Natural killer cell (primary cell): ENCODE data around the gene TOM1. TPM values are rescaled to one million over a fixed set of nuclear protein-coding genes. Genes with fewer than 3 reads are reported as not detected.

Source experiments
- ATAC-seq, 3 donors: fragments of 150-1000 bp in 2 of 3; fragments of 200-7000 bp in 1 of 3; cut with Tn5 transposase; 1 replicate in 1 of 3; 2 replicates in 2 of 3; pipeline ENCODE4 v1.10.0; 2021; ENCODE audit warnings: mild to moderate bottlenecking in 2 of 3, moderate library complexity in 2 of 3
- DNase-seq, 2 donors: peaks; one replicate each; pipeline versions ENCODE4 v3.0.0 to v3.0.0-alpha.2; 2013 to 2021; ENCODE audit warnings: mixed read lengths in 1 of 2
- H3K27ac ChIP-seq: one replicate; pipeline ENCODE4 v1.5.1; 2013; ENCODE audit warnings: mild to moderate bottlenecking, low read length
- H3K27me3 ChIP-seq: one replicate; pipeline ENCODE4 v1.6.1; 2013; ENCODE audit warnings: low read length; ENCODE audit not compliant: control insufficient read depth, insufficient read depth
- H3K36me3 ChIP-seq: one replicate; pipeline ENCODE4 v1.6.1; 2013; ENCODE audit warnings: low read length; ENCODE audit not compliant: control insufficient read depth, insufficient read depth
- H3K4me1 ChIP-seq: one replicate; pipeline ENCODE4 v1.6.1; 2013; ENCODE audit warnings: low read length; ENCODE audit not compliant: control insufficient read depth, insufficient read depth
- H3K4me3 ChIP-seq: one replicate; pipeline ENCODE4 v1.5.1; 2013; ENCODE audit warnings: low read length
- H3K9me3 ChIP-seq: one replicate; pipeline ENCODE4 v1.6.1; 2013; ENCODE audit warnings: low read length; ENCODE audit not compliant: control insufficient read depth, insufficient read depth
- H3K27ac Mint-ChIP-seq, 2 donors: one replicate each; pipeline ENCODE4 v1.8.0; 2022; ENCODE audit warnings: mild to moderate bottlenecking in 2 of 2, mixed read lengths in 2 of 2, moderate library complexity in 1 of 2
- H3K27me3 Mint-ChIP-seq, 2 donors: one replicate each; pipeline ENCODE4 v1.8.0; 2022; ENCODE audit warnings: low read depth in 2 of 2, mixed read lengths in 2 of 2
- H3K36me3 Mint-ChIP-seq: one replicate; pipeline ENCODE4 v1.8.0; 2022; ENCODE audit warnings: mixed read lengths
- H3K4me1 Mint-ChIP-seq, 2 donors: one replicate each; pipeline ENCODE4 v1.8.0; 2022; ENCODE audit warnings: mixed read lengths in 2 of 2
- H3K4me3 Mint-ChIP-seq: one replicate; pipeline ENCODE4 v1.8.0; 2022; ENCODE audit warnings: mild to moderate bottlenecking, moderate library complexity, mixed read lengths
- H3K9me3 Mint-ChIP-seq, 2 donors: one replicate each; pipeline ENCODE4 v1.8.0; 2022; ENCODE audit warnings: mixed read lengths in 2 of 2
- WGBS: methylation state at CpG from one replicate; pipeline ENCODE4 v1.1.7; 2013; ENCODE audit warnings: missing lambda C conversion rate; ENCODE audit not compliant: insufficient coverage; 5-methylcytosine and 5-hydroxymethylcytosine counted together
- intact Hi-C: fragments of 100-400 bp; cut with micrococcal nuclease; formaldehyde crosslinking; loops from one replicate; pipeline ENCODE4 v1.14.2; 2022
- total RNA-seq, 4 donors: library from RNA; stranded (reverse); fragments of 120-200 nt in 1 of 4; gene quantifications; one replicate each; pipeline versions ENCODE4 v1.2.3 to v1.2.4, GENCODE V29; 2013 to 2022
- TF ChIP-seq, protein P1 (sequence below): fragments of 200-600 bp; IDR thresholded peaks from one replicate; pipeline ENCODE4 v1.8.0; 2022; ENCODE audit warnings: antibody characterized with exemption

The TOM1 gene
- total RNA-seq, 3 donors from 2014 or later (not counting 1 experiment from before 2014, with no cell fraction given): 102 to 132 (median 107) TPM

DNA sequence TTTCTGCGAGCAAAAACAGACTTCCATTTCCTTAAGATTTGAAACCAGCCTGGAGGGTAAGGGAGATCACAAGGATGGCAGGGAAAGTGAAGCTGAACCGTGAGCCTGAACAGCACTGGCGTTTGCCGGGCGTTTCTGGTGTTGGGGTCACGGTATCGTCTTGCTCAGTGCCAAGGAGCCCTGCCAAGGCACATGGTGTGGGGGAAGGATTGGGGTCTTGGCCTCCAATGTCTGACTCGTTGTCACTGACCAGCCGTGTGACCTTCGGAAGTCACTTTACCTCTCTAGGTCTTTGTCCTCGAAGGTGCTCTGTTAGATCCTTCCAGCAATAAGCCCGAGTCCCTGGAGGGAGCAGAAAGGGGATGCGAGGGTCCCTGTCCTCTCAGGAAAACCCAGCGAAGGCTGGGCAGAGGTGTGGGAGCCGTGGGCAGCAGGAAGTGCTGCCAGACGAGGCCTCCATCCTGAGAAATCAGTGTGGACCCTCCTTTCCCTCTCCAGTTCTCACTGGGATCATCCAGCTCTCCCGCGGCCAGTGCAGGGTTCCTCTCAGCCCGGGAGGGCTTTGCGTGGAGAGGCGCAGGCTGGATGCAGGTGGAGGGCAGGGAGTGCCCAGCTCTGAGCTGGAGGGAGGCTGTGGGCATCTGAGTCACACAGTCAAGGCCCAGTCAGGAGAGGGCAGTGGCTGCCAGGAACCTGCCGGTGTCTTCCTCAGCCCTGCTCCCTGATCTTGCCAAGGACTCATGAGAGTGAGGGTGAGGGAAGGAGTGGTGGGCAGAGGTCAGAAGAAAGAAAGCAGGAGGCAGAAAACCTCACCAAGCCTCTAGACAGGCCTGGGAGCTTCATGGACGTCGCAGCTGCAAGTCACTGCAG is 18.9 kb downstream of the TOM1 start:
- no peaks in the 10 kb centered on the region for H3K9me3 ChIP-seq
- DNase-seq (no peak), ATAC-seq (no peak)
- TF ChIP-seq, protein P1, sequence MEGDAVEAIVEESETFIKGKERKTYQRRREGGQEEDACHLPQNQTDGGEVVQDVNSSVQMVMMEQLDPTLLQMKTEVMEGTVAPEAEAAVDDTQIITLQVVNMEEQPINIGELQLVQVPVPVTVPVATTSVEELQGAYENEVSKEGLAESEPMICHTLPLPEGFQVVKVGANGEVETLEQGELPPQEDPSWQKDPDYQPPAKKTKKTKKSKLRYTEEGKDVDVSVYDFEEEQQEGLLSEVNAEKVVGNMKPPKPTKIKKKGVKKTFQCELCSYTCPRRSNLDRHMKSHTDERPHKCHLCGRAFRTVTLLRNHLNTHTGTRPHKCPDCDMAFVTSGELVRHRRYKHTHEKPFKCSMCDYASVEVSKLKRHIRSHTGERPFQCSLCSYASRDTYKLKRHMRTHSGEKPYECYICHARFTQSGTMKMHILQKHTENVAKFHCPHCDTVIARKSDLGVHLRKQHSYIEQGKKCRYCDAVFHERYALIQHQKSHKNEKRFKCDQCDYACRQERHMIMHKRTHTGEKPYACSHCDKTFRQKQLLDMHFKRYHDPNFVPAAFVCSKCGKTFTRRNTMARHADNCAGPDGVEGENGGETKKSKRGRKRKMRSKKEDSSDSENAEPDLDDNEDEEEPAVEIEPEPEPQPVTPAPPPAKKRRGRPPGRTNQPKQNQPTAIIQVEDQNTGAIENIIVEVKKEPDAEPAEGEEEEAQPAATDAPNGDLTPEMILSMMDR: no peak
- H3K27me3 Mint-ChIP-seq: no peaks in the 10 kb centered on the region
- WGBS: 92% methylated on average over 24 of the region's 24 CpGs
- H3K9me3 Mint-ChIP-seq: no peaks in the 10 kb centered on the region
- peaks cover 9 to 17% of the 10 kb centered on the region in 2 donors for H3K4me1 Mint-ChIP-seq
- no peaks in the 10 kb centered on the region for H3K27me3 ChIP-seq
- no peaks in the 10 kb centered on the region for H3K36me3 Mint-ChIP-seq
- intact Hi-C loops: no loop called here
- H3K4me1 ChIP-seq: no peaks in the 10 kb centered on the region
- peak overlapping the region in 1 of 2 donors; percentile 64 for H3K27ac Mint-ChIP-seq
- no peak overlapping the region for H3K4me3 ChIP-seq
- no peak overlapping the region for H3K4me3 Mint-ChIP-seq
- H3K36me3 ChIP-seq: peaks cover 33% of the 10 kb centered on the region
- H3K27ac ChIP-seq: no peak overlapping the region

DNA sequence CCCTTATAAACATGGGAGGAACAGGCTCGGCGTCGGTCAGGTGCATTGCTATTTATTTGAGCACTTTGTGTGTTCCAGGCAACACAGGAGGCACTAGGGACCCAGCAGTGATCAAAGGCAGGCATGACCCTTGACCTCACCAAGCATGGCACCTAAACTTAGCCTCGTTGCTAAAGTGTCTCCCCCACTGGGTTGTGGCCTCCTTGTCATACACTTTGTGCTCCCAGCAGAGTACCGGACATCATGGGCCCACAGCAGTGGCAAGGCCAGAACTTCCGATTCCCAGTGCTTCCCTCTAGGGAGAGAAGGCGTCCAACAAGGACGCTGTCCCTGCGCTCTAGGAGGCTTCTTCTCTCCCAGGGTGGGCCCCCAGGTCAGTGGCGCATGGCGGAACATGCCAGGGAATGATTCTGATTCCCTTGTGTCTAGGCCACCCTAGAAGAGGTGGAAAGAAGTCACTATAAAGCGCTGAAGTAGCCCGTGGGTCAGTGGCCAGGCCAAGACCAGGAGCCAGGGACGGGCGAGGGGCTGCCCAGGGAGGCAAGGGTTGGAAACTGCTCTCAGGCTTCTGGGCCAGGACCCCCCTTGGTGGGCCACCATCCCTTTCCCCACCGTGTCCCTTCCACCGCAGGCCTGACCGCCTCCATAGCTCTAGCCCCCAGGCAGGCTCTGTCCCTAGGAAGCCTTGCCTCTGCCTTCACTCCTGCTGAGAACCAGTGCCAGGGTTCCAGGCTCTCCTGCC is 19.7 kb downstream of the TOM1 start:
- Mint-ChIP-seq H3K9me3 (no peaks in the 10 kb centered on the region), H3K36me3 (no peaks in the 10 kb centered on the region), H3K4me1 (peaks cover 7 to 12% of the 10 kb centered on the region in 2 donors), H3K27ac (no peak overlapping the region), H3K27me3 (no peaks in the 10 kb centered on the region), H3K4me3 (no peak overlapping the region)
- DNase-seq (no peak), ATAC-seq (no peak)
- TF ChIP-seq, protein P1: no peak
- Histone ChIP-seq H3K4me1 (no peaks in the 10 kb centered on the region), H3K36me3 (peaks cover 37% of the 10 kb centered on the region), H3K27ac (no peak overlapping the region), H3K9me3 (no peaks in the 10 kb centered on the region), H3K27me3 (no peaks in the 10 kb centered on the region), H3K4me3 (no peak overlapping the region)
- WGBS: 93% methylated on average over 18 of the region's 18 CpGs
- intact Hi-C loops: no loop called here

DNA sequence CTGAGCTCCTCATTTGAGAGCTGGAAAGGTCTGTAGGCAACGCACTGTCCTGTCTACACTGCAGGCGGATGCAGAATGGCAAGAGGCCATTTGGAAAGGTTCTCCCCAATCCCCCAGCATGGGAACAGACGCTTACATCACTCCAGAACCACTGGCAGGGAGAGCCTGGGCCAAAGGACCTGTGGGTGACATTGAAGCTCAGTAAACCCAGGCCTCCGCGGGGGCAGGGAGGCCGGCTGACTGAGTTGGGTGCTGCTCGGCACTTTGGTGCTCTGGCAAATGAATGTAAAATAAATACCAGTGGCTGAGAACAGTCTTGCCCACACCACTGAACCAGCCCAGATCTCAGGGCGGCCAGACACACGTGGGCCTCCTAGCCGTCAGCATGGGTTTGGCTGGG is 22.4 kb downstream of the TOM1 start:
- no peak overlapping the region for H3K27ac ChIP-seq
- H3K36me3 ChIP-seq: peaks cover 60% of the 10 kb centered on the region
- Mint-ChIP-seq H3K27me3 (no peaks in the 10 kb centered on the region), H3K4me3 (no peak overlapping the region), H3K9me3 (no peaks in the 10 kb centered on the region), H3K27ac (no peak overlapping the region), H3K4me1 (no peaks in the 10 kb centered on the region), H3K36me3 (no peaks in the 10 kb centered on the region)
- no peak overlapping the region for H3K4me3 ChIP-seq
- no peaks in the 10 kb centered on the region for H3K4me1 ChIP-seq
- no peaks in the 10 kb centered on the region for H3K27me3 ChIP-seq
- WGBS: 96% methylated on average over 7 of the region's 10 CpGs
- no peak for ATAC-seq
- intact Hi-C loops: no loop called here
- no peak for DNase-seq
- no peaks in the 10 kb centered on the region for H3K9me3 ChIP-seq
- TF ChIP-seq, protein P1: no peak
